IPS-NIHi7 (cell line): Measurements from ENCODE around the gene ZNF236.
"Not testable (repeated sequence)": the region's sequence is repeated elsewhere in the genome, so short reads cannot be mapped to it uniquely, and the experiment has no call there.

Experiments
- DNase-seq: peaks from one replicate; pipeline ENCODE4 v3.0.0; 2012; ENCODE audit warnings: mixed read lengths; ENCODE audit errors: extremely low spot score

ZNF236 gene

GRCh38 chr18:76822506-76823160 lies at the start of gene ZNF236:
TSS of gene ZNF236 (plus strand) at chr18:76822557. CDS start at chr18:76822608, 51 bp downstream.
- DNase-seq: peak; percentile 87

DNA sequence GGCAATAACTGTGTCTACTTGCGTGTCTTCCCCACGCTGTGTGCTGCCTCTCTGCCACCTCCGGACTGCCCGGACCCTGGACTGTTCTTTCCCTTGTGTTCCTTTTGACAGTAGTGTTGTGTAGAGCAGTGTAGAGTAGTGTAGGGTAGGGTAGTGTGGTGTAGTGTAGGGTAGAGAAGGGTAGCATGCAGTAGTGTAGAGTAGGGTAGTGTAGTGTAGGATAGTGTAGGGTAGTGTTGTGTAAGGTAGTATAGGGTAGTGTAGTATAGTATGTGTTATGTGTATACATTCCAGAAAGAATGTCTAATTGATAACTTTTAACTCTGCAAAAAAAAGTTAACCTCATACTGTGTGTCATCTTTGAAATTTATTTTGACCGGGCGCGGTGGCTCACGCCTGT lies 49.7 kb upstream of the ZNF236 start:
- DNase-seq: no peak

- not testable (repeated sequence) for DNase-seq
These were observed 45.3 kb upstream of the ZNF236 start for GRCh38 chr18:76777036-76777435.

- DNase-seq: no peak
These were observed 38.4 kb upstream of the ZNF236 start for GRCh38 chr18:76783786-76784484.

GRCh38 chr18:76785872-76786271 lies 36.5 kb upstream of the ZNF236 start:
- DNase-seq: no peak

DNA sequence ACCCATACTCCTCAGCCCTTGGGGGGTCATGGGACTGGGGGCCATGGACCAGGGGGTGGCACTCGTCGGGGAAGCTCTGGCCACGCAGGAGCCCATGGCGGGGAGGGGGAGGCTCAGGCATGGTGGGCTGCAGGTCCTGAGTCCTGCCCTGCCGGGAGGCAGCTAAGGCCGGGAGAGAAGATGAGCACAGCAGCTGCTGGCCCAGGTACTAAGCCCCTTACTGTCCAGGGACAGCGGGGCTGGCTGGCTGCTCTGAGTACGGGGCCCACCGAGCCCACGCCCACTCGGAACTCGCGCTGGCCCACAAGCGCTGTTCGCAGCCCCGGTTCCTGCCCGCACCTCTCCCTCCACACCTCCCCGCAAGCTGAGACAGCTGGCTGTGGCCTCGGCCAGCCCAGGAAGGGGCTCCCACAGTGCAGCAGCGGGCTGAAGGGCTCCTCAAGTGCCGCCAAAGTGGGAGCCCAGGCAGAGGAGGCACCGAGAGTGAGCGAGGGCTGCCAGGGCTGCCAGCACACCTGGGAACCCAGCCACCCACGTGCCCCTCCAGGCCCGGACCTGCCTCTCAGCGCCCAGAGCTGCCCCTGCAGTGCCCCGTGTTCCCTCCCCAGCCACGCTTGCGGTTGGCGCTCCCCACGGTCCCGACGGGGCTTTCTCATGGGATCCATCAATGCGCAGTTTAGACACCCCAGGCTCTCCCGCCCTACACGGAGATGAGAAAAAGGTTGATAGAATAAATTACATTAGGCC lies 33.6 kb upstream of the ZNF236 start:
- no peak for DNase-seq

DNA sequence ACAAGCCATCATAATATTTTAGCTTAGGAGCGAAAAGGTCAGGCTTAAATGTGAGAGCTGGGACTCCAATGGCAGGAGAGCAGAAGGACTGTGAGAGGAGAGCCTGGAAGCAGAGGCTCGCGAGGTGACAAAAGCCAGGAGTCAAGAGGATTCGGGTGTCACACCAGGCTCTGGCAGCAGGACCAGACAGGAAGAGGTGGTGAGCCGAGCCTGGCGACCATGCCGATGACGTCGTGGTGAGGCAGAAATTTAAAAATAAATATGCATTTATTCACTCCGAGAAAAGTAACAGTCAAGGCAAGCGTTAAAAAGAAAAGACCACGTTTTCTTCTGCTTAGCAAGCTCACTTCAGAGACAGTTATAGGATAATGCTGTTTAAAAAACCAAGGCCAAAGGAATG lies 31.3 kb upstream of the ZNF236 start:
- DNase-seq: no peak

DNA sequence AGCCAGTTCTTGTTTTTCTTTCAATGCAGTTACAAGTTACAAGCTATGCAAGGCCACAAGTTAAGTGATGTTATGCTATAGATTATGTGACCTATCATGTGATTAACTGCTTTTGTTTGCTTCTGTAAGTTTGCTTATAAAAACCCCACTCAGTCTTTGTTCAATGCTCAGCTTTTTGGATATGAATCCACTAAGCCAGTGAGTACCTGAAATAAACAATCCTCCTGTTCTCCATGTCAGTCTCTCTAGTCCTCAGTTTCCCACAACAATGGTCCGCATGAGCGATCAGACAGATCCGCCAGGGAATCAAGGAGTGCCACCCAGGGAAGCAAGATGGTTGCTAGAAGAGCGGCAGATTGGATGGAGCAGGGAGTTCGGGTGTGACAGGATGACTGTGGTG lies 30.7 kb upstream of the ZNF236 start:
- no peak for DNase-seq

- no peak for DNase-seq
These were observed 28.0 kb upstream of the ZNF236 start for GRCh38 chr18:76794326-76794725.

GRCh38 chr18:76801567-76802505 lies 20.5 kb upstream of the ZNF236 start:
- DNase-seq: peak; percentile 93

DNA sequence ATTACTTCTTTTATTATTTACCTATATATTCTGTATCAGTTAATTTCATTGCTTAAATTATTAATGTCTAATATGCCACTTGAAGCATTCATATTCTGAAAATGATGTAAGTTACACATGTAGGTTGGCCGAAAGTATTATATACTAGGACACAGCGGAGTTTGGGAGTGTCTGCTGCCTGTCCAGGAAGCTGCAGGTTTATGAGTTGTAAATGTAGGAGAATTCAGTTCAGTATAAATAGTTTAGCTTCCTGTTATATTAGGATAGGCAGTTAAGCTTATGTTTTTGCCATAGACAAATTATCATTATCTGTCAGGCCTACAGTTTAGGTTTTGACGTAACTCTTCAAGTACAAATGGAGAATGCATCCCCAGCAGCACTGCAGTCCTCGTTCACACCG lies 18.9 kb upstream of the ZNF236 start:
- DNase-seq: no peak

DNA sequence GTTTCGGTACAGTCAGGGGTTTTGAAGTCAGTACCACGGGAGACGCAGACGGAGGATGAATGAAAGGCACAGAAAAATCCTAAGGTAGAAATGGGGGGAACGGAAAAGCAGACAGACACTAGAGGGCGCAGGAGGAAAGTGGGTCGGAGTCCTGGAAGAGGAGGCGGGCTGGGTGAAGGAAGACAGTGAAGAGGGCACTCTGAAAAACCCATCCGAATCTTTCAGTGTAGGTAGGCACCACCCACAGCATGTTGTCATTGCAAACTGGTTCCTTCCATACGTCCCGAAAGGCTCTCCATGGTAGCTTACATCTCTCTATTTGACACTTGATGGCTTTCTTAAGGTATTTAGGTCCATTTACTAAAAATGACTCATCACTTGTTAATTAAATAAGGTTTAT lies 18.5 kb upstream of the ZNF236 start:
- DNase-seq: peak; percentile 82

DNA sequence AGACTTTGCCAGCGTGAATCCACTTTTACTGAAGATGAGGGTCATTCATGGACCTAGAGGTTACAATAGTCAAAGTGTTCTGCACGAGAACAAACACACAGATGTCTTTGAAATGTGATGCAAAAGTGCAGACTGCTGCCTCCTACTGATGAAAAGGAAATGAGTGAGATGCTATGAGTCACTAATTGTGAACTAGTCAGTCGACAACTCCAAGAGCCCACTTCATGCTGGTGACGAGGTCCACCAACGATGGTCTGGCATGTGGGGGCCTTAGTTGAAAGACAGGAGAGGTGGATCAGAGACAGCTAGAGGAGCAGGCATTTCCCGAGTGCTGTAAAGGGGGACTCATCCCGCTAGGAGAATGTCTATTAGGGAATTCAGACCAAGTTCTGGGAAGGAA lies 17.1 kb upstream of the ZNF236 start:
- DNase-seq: no peak

DNA sequence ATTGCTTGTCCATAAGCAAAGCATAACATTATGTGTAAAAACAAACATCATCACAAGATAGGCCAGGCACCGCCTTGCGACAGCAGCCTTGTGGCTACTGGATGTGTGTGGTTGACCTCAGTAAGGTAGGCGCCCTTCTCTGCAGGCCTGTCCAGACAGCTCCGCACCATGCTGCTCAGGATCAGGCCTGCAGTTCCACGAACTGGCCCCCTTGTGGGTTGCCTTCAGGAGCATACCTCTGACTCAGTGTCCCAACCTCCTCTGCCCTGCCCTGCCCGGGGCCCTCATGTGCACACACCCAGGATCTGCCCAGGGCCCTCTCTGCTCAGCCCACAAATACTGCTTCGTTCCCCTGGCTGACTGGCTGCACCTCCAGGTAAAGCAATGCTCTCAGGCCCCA lies 16.1 kb upstream of the ZNF236 start:
- DNase-seq: no peak

- DNase-seq: no peak
These were observed 13.8 kb upstream of the ZNF236 start for GRCh38 chr18:76808561-76808960.

GRCh38 chr18:76811530-76811929 lies 10.8 kb upstream of the ZNF236 start:
- DNase-seq: not testable (repeated sequence)

- DNase-seq: no peak
These were observed 8.1 kb upstream of the ZNF236 start for GRCh38 chr18:76814256-76814655.

DNA sequence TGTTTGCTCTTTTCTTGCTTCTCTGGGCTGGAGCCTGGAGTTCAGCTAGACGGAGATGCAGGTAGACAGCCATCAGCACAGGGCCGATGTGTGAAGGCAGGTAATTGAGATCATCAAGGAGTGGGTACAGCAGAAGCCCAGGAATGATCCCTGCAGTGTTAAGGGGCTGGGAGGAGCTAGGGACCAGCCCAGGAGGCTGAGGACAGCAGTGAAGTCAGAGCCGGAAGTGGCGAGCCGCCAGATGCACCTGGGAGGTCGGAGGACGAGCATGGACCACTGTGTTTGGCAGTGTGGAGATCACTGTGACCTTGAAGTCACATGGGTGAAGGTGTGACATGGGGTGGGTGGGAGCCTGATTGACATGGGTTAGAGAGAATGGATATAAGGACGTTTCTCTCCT lies 6.2 kb upstream of the ZNF236 start:
- no peak for DNase-seq

DNA sequence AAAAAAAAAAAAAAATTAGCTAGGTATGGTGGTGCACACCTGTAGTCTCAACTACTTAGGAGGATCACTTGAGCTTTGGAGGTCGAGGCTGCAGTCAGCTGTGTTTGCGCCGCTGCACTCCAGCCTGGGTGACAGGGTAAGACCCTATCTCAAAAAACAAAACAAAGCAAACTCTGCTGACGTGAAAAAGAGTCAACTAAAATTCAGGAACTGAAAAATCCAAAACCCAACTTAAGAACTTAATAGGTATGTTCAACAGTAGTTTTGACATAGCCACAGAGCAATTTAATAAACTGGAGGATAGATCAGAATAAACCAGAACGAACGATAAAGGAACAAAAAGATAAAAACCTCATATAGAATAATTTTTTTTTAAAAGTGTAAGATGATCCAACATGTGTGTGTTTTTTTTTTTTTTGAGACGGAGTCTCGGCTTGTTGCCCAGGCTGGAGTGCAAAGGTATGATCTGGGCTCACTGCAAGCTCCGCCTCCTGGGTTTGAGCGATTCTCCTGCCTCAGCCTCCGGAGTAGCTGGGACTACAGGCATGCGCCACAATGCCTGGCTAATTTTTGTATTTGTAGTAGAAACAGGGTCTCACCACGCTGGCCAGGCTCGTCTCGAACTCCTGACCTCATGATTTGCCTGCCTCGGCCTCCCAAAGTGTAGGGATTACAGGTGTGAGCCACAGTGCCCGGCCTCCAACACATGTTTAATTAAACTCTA lies 4.3 kb upstream of the ZNF236 start:
- DNase-seq: no peak

DNA sequence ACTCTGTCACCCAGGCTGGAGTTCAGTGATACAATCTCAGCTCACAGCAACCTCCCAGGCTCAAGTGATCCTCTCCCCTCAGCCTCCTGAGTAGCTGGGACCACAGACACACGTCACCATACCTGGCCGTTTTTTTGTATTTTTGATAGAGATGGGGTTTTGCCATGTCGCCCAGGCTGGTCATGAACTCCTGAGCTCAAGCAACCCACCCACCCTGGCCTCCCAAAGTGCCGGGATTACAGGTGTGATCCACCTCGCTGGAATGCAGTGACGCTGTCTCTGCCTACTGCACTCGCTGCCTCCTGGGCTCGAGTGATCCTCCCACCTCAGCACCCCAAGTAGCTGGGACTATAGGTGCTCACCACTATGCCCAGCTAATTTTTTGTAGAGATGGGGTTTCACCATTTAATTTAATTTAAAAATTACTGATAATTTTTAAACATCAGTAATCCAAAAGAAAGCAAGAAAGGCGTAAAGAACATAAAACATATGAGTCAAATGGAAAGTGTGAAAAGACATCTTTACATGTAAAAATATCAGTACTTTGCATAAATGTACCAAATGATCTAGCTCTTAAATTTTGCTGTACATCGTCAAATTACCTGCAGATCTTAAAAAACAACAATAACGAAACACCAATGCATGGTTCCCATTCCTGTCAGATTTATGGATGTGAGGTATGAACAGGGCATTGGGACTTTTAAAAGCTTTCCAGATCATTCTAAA lies 2.8 kb upstream of the ZNF236 start:
- DNase-seq: no peak
